IPS-NIHi11 (cell line): Measurements from ENCODE around the gene PSD4.

Experiments
- DNase-seq: peaks from one replicate; pipeline ENCODE4 v3.0.0; 2012; ENCODE audit warnings: mixed read lengths, low spot score

The PSD4 gene

DNA sequence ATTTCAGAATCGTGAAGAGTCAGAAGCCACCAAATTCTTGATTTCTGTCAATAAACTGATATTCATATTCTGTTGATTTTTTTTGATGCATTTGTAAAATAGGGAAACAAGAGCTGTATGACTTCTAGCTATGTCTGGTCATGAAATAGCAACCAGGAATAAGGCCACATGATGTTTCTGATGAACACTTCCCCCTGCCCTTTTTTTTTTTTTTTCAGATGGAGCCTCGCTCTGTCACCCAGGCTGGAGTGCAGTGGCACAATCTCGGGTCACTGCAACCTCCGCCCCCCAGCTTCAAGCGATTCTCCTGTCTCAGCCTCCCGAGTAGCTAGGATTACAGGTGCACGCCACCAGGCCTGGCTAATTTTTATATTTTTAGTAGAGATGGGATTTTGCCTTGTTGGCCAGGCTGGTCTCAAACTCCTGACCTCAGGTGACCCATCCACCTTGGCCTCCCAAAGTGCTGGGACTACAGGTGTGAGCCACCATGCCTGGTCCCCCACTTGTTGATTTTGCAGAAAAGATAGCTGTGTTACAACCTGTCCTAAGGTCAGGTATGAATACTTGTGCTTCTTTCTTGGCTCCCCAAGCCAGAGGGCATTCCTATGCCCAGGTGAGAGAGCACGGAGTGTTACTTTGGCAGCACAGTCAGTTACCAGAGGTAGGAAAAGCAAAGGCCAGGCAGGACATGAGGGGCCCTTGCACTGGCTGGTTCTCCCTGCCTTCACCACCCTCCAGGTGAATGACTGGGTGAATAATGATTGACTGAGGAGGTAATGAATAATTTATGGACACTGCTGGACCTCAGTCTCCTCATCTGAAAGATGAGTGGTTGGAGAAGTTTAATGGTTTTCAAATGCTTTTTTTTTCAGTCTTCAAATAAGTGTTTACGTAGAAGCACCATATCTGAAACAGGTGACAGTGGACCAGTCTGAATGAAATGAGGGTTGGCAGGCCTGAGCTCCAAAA, 65.4 kb downstream of the PSD4 start:
- no peak for DNase-seq

- no peak for DNase-seq
Measured at GRCh38 chr2:113240150-113240914, 66.6 kb downstream of the PSD4 start.

DNA sequence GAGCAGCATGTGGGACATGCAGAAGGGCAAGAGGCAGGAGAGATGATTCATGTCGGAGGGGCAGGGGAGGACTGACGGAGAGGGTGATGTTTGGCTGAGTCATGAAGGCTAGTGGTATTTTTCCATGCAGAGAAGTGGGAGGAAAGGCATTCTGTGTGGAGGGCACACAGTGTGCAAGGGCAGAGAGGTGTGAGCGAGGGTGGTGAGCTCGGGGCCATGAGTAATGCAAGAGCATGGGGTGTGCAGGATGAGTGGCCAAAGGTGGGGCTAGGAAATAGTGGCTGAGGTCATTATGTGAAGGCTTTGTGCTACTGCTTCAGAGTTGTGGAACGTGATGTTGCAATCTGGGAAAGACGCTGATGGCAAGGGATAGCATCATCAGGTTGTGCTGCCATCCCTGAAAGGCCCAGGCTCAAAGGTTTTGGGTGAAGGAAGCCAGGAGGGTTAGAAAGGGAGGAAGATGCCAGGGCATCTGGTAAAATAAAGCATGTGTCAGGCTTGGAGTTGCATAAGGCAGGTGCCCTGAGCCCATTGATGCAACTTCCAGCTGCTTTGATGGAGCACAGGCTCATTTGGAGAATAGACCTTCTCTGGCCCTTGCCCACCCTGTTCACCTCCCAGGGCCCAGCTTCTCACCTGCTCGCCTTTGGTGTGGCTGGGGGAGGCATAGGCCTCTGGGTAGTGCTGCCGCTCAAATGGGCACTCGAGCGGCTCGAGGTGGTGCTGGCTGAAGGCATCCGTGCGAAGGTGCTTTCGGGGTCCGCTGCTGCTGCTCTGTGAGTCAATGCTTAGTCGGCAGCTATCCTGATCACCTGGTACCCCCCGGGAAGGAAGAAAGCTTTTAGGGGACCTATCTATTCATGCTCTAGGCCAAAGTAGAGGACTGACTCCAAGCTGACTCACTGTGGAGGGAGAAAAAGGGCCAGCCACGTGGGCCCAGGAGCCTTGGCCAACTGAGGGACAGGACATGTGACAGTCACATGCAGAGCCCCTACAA, 67.4 kb downstream of the PSD4 start:
- no peak for DNase-seq

- no peak for DNase-seq
Measured at GRCh38 chr2:113242327-113242726, 68.6 kb downstream of the PSD4 start.

GRCh38 chr2:113245276-113245711, 71.5 kb downstream of the PSD4 start:
- no peak for DNase-seq

- DNase-seq, result no peak
Measured at GRCh38 chr2:113246606-113247005, 72.8 kb downstream of the PSD4 start.

- DNase-seq, result peak; percentile 85
Measured at GRCh38 chr2:113248997-113249770, 75.4 kb downstream of the PSD4 start.

- DNase-seq, result no peak
Measured at GRCh38 chr2:113251118-113251517, 77.3 kb downstream of the PSD4 start.

DNA sequence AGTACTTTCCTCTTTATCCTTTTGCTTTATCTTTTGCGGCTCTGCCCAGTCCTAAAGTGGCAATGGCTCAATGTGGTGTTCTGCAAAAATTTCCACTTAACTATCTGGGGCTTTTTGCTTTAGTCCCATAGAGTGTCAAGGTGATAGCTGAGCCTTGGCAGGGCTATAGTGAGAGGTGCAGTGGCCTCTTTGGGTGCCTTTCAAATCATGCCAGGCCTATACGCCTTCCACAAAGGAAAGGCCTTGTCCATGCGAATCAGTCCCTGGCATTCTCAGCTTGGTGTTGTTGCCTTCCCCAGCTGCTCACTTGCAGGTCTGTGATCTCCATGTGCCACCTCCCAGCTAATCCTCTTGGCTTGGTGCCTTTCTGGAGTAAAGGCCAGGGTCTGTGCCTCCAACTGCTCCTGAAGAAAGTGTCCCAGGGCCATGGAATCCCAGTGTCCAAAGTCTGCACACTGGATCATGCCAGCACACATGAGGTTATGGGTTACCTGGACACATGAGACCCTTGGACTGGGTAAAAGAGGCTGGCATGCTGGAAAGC, 78.3 kb downstream of the PSD4 start:
- DNase-seq, result no peak

DNA sequence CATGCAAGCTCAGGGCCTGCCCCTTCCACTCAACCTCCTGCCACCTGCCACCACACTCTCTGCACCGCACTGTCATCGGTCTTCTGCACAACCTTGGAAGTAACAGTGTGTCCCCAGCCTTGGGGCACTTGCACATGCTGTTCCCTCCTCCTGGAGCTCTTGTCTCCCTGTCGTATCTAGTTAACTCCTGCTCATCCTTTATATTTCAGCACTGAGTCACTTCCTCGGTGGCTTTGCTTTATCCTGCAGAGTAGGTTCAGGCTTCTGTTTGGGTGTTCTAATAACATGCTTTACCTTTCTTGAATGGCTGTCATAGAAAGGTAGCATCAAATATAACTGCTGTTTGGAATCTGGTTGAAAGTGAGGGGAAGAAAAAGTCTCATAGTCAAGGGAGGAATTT, 79.7 kb downstream of the PSD4 start:
- no peak for DNase-seq

DNA sequence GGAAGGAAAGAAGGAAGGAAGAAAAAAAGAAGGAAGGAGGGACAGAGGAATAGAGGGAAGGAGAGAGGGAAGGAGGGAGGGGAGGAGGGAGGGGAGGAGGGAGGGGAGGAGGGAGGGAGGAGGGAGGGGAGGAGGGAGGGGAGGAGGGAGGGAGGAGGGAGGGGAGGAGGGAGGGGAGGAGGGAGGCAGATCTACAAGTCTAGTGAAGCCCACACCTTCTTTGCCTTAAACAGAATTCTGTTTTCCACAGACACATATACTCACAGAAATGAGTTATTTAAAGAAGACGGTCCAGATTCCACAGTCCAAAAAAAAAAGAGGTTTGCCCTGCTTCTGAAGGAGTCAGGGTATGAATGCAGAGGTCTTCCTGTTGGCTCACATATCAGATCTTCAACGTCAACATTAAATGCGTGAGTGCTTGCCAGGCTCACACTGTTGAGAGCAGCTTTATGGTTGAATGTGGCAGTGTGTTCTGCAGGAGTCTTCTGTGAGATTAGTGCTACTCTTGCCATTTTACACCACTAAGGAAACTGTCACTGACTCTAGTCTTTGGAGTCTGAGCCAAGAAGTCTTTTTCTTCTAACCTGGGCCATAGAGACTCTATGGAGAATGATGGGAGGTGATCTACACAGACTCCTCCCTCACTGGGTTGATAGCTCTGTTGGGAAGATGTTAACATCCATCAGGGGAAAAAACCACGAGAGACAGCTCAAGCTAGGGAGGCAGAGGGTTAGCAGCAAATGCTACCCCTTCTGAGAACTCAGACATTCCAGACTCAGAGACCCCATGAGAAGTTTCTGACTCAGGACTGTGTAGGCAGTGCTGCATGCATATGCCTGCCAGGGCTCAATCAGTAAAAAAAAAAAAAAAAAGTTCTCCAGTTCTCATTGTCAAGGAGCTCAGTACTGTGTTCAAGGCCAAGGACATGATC, 81.6 kb downstream of the PSD4 start:
- no peak for DNase-seq

DNA sequence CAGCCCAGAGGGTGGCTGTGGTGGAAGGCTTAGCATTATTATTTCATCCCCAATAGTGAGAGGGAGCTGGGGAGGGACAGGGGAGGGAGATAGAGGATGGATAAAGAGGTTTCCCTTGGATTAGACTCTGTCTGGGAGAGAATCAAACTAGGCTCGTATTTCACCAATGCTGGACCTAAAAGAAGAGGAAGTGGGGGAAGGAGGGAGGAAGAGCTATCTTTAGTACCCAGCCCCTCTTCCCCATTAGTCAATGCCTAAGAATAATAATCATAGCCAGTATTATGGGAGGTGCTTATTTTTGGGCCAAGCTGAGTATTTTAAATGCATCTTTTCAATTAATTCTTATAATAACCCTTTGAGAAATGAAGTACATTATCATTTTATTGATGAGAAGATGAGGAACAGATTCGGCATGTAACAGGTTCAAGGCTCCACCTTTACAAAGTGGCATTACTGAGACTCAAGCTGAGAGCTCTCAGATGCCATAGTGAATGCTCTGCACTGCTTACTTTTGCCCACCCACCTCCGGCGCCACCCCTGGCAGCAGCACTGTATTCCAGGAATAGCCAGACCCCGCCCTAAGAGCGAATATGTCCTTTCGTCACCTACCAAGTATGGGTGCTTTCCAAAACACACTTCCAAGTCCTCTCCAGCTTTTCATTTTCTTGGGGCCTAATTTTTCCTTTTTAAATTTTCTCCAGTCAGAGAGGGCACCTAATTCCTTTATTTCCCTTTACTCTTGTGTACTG, 83.9 kb downstream of the PSD4 start:
- no peak for DNase-seq

DNA sequence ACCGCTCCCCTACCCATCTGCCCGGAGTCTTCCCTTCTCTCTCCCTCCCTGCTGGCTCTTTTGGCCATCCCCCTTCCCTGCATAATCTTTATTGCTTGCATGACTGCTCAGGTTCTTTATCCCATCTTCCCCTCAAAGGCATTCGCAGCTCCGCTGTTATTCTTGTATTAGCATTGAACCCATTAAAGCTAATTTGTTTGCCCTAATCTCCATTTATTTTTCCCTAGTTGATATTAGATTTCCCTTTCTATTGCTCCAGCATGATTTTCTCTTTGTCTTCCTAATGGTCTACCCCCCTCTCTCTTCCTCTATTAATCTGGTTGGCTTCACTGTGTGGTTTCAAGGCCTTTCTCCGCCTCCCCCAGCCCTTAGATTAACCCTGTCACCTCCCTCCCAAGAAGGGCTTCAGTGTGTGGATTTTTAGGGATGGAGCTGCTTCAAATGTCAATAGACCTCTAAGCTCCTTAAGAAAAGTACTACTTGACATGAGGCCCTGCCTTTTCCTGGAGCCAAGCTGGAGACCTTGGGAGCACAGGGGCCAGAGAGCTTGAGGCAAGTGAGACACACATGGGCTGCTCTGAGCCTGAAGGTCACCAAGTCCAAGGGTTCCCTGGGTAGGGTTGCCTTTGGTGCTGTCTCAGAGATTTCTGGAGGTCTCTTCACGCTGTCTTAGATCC, 84.8 kb downstream of the PSD4 start:
- DNase-seq, result no peak
